ENCODE data around the gene XRRA1.

Gene XRRA1

DNA sequence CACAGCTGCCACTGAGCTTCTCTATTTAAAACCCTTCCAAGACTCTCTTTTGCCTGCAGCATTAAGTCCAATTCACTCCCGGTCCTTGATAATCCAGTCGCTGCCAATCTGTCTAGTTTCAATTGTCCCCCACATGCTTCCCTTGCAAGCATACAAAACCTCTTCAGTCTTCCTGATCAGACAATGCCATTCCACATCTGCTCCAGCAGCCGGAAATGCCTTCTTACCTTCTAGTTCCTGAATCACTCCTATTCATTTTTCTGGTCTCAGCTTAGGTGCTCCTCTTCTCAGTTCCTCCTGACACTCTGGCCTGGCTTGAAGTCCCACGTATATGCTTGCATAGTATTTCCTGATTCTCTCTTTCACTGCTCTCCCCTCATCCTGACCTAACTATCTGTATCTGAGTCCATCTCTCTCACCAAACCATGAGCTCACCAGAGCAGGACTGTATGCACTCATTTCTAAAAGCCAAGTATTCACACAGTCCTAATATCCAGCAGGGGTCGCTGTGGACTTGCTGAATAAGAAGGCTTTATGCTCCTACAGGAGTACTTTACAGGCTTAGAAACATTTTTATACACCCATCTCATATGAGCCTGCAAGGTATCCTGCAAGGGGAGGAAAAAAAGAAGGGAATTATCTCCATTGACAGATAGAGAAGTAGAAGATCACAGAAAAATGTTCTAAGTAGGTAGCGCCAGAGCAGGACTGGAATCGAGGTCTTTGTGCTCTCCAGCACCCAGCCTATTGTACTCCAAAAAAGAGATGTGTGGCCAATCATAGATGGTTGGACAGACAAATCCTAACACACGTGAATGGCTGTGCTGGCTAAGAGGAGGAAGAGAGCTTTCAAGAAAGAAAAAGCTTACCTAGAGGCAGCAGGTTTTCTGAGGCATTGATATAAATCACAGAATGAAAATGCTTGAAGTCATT lies 19.2 kb downstream of the XRRA1 start:
- no peaks in the 10 kb centered on the region for H3K27me3 ChIP-seq (ENCODE audit: insufficient read depth, low read depth, severe bottlenecking)
- H3K36me3 ChIP-seq, result peaks cover 51% of the 10 kb centered on the region
- DNase-seq, result peak; percentile 76
- TF ChIP-seq, protein P1, sequence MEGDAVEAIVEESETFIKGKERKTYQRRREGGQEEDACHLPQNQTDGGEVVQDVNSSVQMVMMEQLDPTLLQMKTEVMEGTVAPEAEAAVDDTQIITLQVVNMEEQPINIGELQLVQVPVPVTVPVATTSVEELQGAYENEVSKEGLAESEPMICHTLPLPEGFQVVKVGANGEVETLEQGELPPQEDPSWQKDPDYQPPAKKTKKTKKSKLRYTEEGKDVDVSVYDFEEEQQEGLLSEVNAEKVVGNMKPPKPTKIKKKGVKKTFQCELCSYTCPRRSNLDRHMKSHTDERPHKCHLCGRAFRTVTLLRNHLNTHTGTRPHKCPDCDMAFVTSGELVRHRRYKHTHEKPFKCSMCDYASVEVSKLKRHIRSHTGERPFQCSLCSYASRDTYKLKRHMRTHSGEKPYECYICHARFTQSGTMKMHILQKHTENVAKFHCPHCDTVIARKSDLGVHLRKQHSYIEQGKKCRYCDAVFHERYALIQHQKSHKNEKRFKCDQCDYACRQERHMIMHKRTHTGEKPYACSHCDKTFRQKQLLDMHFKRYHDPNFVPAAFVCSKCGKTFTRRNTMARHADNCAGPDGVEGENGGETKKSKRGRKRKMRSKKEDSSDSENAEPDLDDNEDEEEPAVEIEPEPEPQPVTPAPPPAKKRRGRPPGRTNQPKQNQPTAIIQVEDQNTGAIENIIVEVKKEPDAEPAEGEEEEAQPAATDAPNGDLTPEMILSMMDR (IDR thresholded peaks at IDR 0.05; ENCODE audit: low read depth, low read length), result peak; percentile 74
- H3K9me3 ChIP-seq (ENCODE audit: severe bottlenecking), result no peaks in the 10 kb centered on the region
- H3K27ac ChIP-seq, result peak overlapping the region; percentile 94
- H3K4me3 ChIP-seq (ENCODE audit: low read depth, low read length), result no peak overlapping the region

GRCh38 chr11:74927496-74927895 lies 21.4 kb downstream of the XRRA1 start:
- H3K27me3 ChIP-seq (ENCODE audit: insufficient read depth, low read depth, severe bottlenecking), result no peaks in the 10 kb centered on the region
- DNase-seq, result no peak
- H3K27ac ChIP-seq, result no peak overlapping the region
- peaks cover 31% of the 10 kb centered on the region for H3K36me3 ChIP-seq
- H3K9me3 ChIP-seq (ENCODE audit: severe bottlenecking), result no peaks in the 10 kb centered on the region
- H3K4me3 ChIP-seq (ENCODE audit: low read depth, low read length), result no peak overlapping the region
- TF ChIP-seq, protein P1 (IDR thresholded peaks at IDR 0.05; ENCODE audit: low read depth, low read length), result no peak

DNA sequence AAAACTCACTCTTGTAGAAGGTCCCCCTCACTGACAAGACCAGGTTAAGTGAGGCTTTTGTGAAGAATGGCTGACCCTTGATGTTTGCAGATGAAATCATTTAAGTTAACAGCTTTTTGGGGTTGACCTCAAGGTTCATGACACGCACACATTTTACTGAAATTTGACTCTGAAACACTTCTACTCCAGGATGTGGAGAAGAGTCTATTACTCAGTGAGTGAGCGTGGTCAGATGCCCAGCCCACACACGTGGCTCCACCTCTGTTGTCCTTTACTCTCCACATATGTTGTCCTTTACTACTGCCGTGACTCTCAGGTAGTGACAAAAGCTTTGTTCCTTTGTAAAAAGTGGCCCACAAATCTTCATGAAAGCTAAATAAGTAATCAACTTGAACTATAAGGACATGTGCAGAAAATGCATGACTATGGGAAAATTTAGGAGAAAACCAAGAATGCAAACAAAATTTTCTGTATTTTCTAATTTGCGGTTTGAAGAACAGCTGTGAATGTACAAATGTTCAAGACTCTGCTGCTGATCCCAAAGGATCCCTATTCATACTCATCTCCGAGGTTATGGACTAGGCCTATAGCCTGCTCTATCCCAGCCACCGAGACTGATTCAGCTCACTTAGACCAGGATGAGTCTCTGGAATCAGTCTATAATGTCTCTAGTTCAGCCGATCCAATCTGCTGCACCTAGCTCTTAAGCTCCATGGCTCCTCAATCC lies 22.4 kb downstream of the XRRA1 start:
- no peak overlapping the region for H3K4me3 ChIP-seq (ENCODE audit: low read depth, low read length)
- no peak overlapping the region for H3K27ac ChIP-seq
- TF ChIP-seq, protein P1 (IDR thresholded peaks at IDR 0.05; ENCODE audit: low read depth, low read length), result no peak
- no peaks in the 10 kb centered on the region for H3K9me3 ChIP-seq (ENCODE audit: severe bottlenecking)
- H3K36me3 ChIP-seq, result peaks cover 21% of the 10 kb centered on the region
- H3K27me3 ChIP-seq (ENCODE audit: insufficient read depth, low read depth, severe bottlenecking), result no peaks in the 10 kb centered on the region
- no peak for DNase-seq

GRCh38 chr11:74925281-74925680 lies 23.6 kb downstream of the XRRA1 start:
- no peak for DNase-seq
- no peaks in the 10 kb centered on the region for H3K27me3 ChIP-seq (ENCODE audit: insufficient read depth, low read depth, severe bottlenecking)

GRCh38 chr11:74923125-74923524 lies 25.8 kb downstream of the XRRA1 start:
- H3K9me3 ChIP-seq (ENCODE audit: severe bottlenecking), result no peaks in the 10 kb centered on the region
- no peak for DNase-seq
- peaks cover 40% of the 10 kb centered on the region for H3K36me3 ChIP-seq
- no peak overlapping the region for H3K4me3 ChIP-seq (ENCODE audit: low read depth, low read length)
- no peaks in the 10 kb centered on the region for H3K27me3 ChIP-seq (ENCODE audit: insufficient read depth, low read depth, severe bottlenecking)
- no peak overlapping the region for H3K27ac ChIP-seq
- TF ChIP-seq, protein P1 (IDR thresholded peaks at IDR 0.05; ENCODE audit: low read depth, low read length), result no peak

More at GRCh38 chr11:74925281-74925680, 23.6 kb downstream of the XRRA1 start:
- Histone ChIP-seq H3K4me3 (ENCODE audit: low read depth, low read length) (no peak overlapping the region), H3K36me3 (peaks cover 28% of the 10 kb centered on the region), H3K9me3 (ENCODE audit: severe bottlenecking) (no peaks in the 10 kb centered on the region), H3K27ac (no peak overlapping the region)
- TF ChIP-seq, protein P1 (IDR thresholded peaks at IDR 0.05; ENCODE audit: low read depth, low read length), result no peak
